Loucy (cell line): ENCODE results near the gene KRT16.
A peak's percentile ranks its signal among the peaks of the same experiment; 100 is the strongest.

Source experiments
- H2AFZ ChIP-seq: fragments of 200-600 bp; sonication (generic); 2 replicates; pipeline ENCODE4 v1.6.0; 2016; ENCODE audit warnings: antibody characterized with exemption, mild to moderate bottlenecking, low read length, moderate library complexity
- H3F3A ChIP-seq: fragments of 200-600 bp; 2 replicates; pipeline ENCODE4 v1.6.0; 2016; ENCODE audit warnings: antibody characterized with exemption, low read depth, mild to moderate bottlenecking
- H3K27me3 ChIP-seq: fragments of 200-600 bp; sonication (generic); 2 replicates; pipeline ENCODE4 v1.6.1; 2014; ENCODE audit warnings: low read length, mild to moderate bottlenecking; ENCODE audit not compliant: insufficient read depth, poor library complexity, severe bottlenecking
- H3K36me3 ChIP-seq: fragments of 200-600 bp; sonication (generic); 2 replicates; pipeline ENCODE4 v1.6.1; 2016; ENCODE audit warnings: low read length; ENCODE audit not compliant: insufficient read depth
- H3K4me1 ChIP-seq: fragments of 200-600 bp; sonication (generic); 2 replicates; pipeline ENCODE4 v1.5.1; 2014; ENCODE audit warnings: low read length, mild to moderate bottlenecking; ENCODE audit not compliant: insufficient read depth, poor library complexity, severe bottlenecking
- H3K4me2 ChIP-seq: fragments of 200-600 bp; sonication (generic); 2 replicates; pipeline ENCODE4 v1.6.0; 2014; ENCODE audit warnings: antibody characterized with exemption, low read length, low read depth, mild to moderate bottlenecking; ENCODE audit not compliant: poor library complexity, severe bottlenecking
- H3K4me3 ChIP-seq: fragments of 200-600 bp; sonication (generic); 2 replicates; pipeline ENCODE4 v1.5.1; 2014; ENCODE audit warnings: low read length, mild to moderate bottlenecking, mixed read lengths; ENCODE audit not compliant: poor library complexity, severe bottlenecking
- H3K79me2 ChIP-seq: fragments of 200-600 bp; sonication (generic); 2 replicates; pipeline ENCODE4 v1.6.1; 2014; ENCODE audit warnings: low read length; ENCODE audit not compliant: insufficient read depth
- H3K9ac ChIP-seq: fragments of 200-600 bp; sonication (generic); 2 replicates; pipeline ENCODE4 v1.6.0; 2014; ENCODE audit warnings: mild to moderate bottlenecking, low read depth, low read length, moderate library complexity; ENCODE audit not compliant: poor library complexity, severe bottlenecking
- H3K9me2 ChIP-seq: fragments of 200-600 bp; sonication (generic); replicated peaks from 2 replicates; pipeline ENCODE4 v1.6.1; 2016; ENCODE audit warnings: low read depth, low read length, mixed read lengths
- H3K9me3 ChIP-seq: fragments of 200-600 bp; sonication (generic); 2 replicates; pipeline ENCODE4 v1.6.1; 2014; ENCODE audit warnings: mild to moderate bottlenecking, antibody characterized with exemption, low read length, low read depth; ENCODE audit not compliant: insufficient read depth
- H4K20me1 ChIP-seq: fragments of 200-600 bp; sonication (generic); 2 replicates; pipeline ENCODE4 v1.6.0; 2014; ENCODE audit warnings: antibody characterized with exemption, low read length, mild to moderate bottlenecking; ENCODE audit not compliant: insufficient read depth, poor library complexity, severe bottlenecking
- CTCF ChIP-seq: fragments of 200-600 bp; sonication (generic); conservative IDR thresholded peaks from 2 replicates; pipeline ENCODE4 v1.5.1; 2014; ENCODE audit warnings: mild to moderate bottlenecking, antibody characterized with exemption, low read length
- EZH2phosphoT487 ChIP-seq: fragments of 200-600 bp; IDR thresholded peaks from 2 replicates; pipeline ENCODE4 v1.6.1; 2018; ENCODE audit warnings: antibody characterized with exemption, mild to moderate bottlenecking, moderate library complexity, borderline replicate concordance

Gene KRT16

GRCh38 chr17:41648411-41649195 lies 36.0 kb upstream of the KRT16 start:
- Histone ChIP-seq H3K4me2 (peak overlapping the region; percentile 79), H3K4me1 (peaks cover 7% of the 10 kb centered on the region), H3K27me3 (no peaks in the 10 kb centered on the region), H3F3A (no peaks in the 10 kb centered on the region), H2AFZ (peak overlapping the region; percentile 79), H3K4me3 (peak overlapping the region; percentile 67), H4K20me1 (no peaks in the 10 kb centered on the region), H3K9ac (peak overlapping the region; percentile 27), H3K79me2 (no peaks in the 10 kb centered on the region), H3K9me2 (no peaks in the 10 kb centered on the region), H3K9me3 (no peaks in the 10 kb centered on the region), H3K36me3 (no peaks in the 10 kb centered on the region)
- TF ChIP-seq EZH2phosphoT487 (no peak), CTCF (peak; percentile 84)

- H3K4me3 ChIP-seq = peak overlapping the region; percentile 67
- no peaks in the 10 kb centered on the region for H3K9me2 ChIP-seq
- H3F3A ChIP-seq = no peaks in the 10 kb centered on the region
- peak; percentile 81 for TF ChIP-seq CTCF
- no peak for TF ChIP-seq EZH2phosphoT487
- no peaks in the 10 kb centered on the region for H3K36me3 ChIP-seq
- peak overlapping the region; percentile 79 for H3K4me2 ChIP-seq
- H2AFZ ChIP-seq = peak overlapping the region; percentile 79
- peaks cover 7% of the 10 kb centered on the region for H3K4me1 ChIP-seq
- H3K79me2 ChIP-seq = no peaks in the 10 kb centered on the region
- no peaks in the 10 kb centered on the region for H4K20me1 ChIP-seq
- no peaks in the 10 kb centered on the region for H3K27me3 ChIP-seq
- no peaks in the 10 kb centered on the region for H3K9me3 ChIP-seq
- H3K9ac ChIP-seq = peak overlapping the region; percentile 27
Measured at GRCh38 chr17:41647940-41648410, 35.4 kb upstream of the KRT16 start.

- Histone ChIP-seq H3K9me3 (no peaks in the 10 kb centered on the region), H3K9me2 (no peaks in the 10 kb centered on the region), H3K4me3 (peak overlapping the region; percentile 67), H4K20me1 (no peaks in the 10 kb centered on the region), H3K9ac (peak overlapping the region; percentile 27), H3K36me3 (no peaks in the 10 kb centered on the region), H3F3A (no peaks in the 10 kb centered on the region), H3K4me2 (peak overlapping the region; percentile 79), H3K4me1 (peaks cover 7% of the 10 kb centered on the region), H3K27me3 (no peaks in the 10 kb centered on the region), H3K79me2 (no peaks in the 10 kb centered on the region), H2AFZ (peak overlapping the region; percentile 79)
- no peak for TF ChIP-seq CTCF
- TF ChIP-seq EZH2phosphoT487 = no peak
Measured at GRCh38 chr17:41647038-41647813, 34.7 kb upstream of the KRT16 start.
